ENCODE results near the gene CT45A7. TPM values are rescaled to one million over a fixed set of nuclear protein-coding genes. Genes with fewer than 3 reads are reported as not detected.

The CT45A7 gene
- not detected in 2 replicates for polyA plus RNA-seq

GRCh38 chrX:135837180-135837579 is at the start of gene CT45A7:
Gene CT45A7, minus strand, starts transcription at chrX:135837280. Its CDS starts 3,747 bp downstream, at chrX:135833533.

GRCh38 chrX:135871712-135872111 is 34.6 kb upstream of the CT45A7 start, which contains the start of gene CT45A9:
Gene CT45A9, minus strand, starts transcription at chrX:135871812. Its CDS starts 3,751 bp downstream, at chrX:135868061.

GRCh38 chrX:135854438-135854837 is 17.4 kb upstream of the CT45A7 start, which contains the start of gene CT45A8:
Gene CT45A8, minus strand, starts transcription at chrX:135854538. Its CDS starts 3,755 bp downstream, at chrX:135850783.

GRCh38 chrX:135819912-135820311 is 17.2 kb downstream of the CT45A7 start, which contains the start of gene CT45A2:
Gene CT45A2, minus strand, starts transcription at chrX:135820012. Its CDS starts 3,747 bp downstream, at chrX:135816265.

GRCh38 chrX:135802687-135803086 is 34.4 kb downstream of the CT45A7 start, which contains the start of gene CT45A6:
Gene CT45A6, minus strand, starts transcription at chrX:135802787. Its CDS starts 3,794 bp downstream, at chrX:135798993.

GRCh38 chrX:135785403-135785802 is 51.7 kb downstream of the CT45A7 start, which contains the start of gene CT45A5:
Gene CT45A5, minus strand, starts transcription at chrX:135785503. Its CDS starts 3,774 bp downstream, at chrX:135781729.

Other genes with a start within 250 kb of the CT45A7 start
- not detected in 2 replicates for gene CT45A1, start 123.6 kb downstream of the CT45A7 start, polyA plus RNA-seq
- gene CT45A3, start 69.1 kb downstream of the CT45A7 start, polyA plus RNA-seq, result not detected in 2 replicates
- 0.94 TPM in 1 of 2 replicates, not detected in the other for gene CT45A5, start 51.8 kb downstream of the CT45A7 start, polyA plus RNA-seq
- not detected in 2 replicates for gene CT45A6, start 34.5 kb downstream of the CT45A7 start, polyA plus RNA-seq
- gene CT45A2, start 17.3 kb downstream of the CT45A7 start, polyA plus RNA-seq, result not detected in 2 replicates
- not detected in 2 replicates for gene CT45A8, start 17.3 kb upstream of the CT45A7 start, polyA plus RNA-seq
- gene CT45A9, start 34.5 kb upstream of the CT45A7 start, polyA plus RNA-seq, result not detected in 2 replicates
- not detected in 2 replicates for gene CT45A10, start 56.2 kb upstream of the CT45A7 start, polyA plus RNA-seq
- not detected in 2 replicates for gene SAGE1, start 56.4 kb upstream of the CT45A7 start, polyA plus RNA-seq
- gene MMGT1, start 136.7 kb upstream of the CT45A7 start, polyA plus RNA-seq, result 41.5 and 59.8 TPM in 2 replicates
- 45.9 and 51.0 TPM in 2 replicates for gene SLC9A6, start 148.2 kb upstream of the CT45A7 start, polyA plus RNA-seq